GM10266 (cell line): Measurements from ENCODE around the gene ATP6V0C.

ENCODE experiments used
- DNase-seq: peaks from one replicate; pipeline ENCODE4 v3.0.0; 2012; ENCODE audit errors: extremely low spot score
- CTCF ChIP-seq: IDR thresholded peaks from 2 replicates; pipeline ENCODE4 v1.5.1; 2012; ENCODE audit warnings: mild to moderate bottlenecking, low read depth; ENCODE audit not compliant: control insufficient read depth, insufficient read depth; ENCODE audit errors: missing control alignments

Gene ATP6V0C

GRCh38 chr16:2508722-2509400, 4.9 kb upstream of the ATP6V0C start:
- DNase-seq: no peak
- TF ChIP-seq CTCF: no peak

- TF ChIP-seq CTCF: no peak
- no peak for DNase-seq
Observed at GRCh38 chr16:2511128-2511800, 2.5 kb upstream of the ATP6V0C start.

GRCh38 chr16:2511996-2512734, 1.6 kb upstream of the ATP6V0C start:
- DNase-seq: no peak
- TF ChIP-seq CTCF: no peak

GRCh38 chr16:2512735-2513404, 882 bp upstream of the ATP6V0C start:
- peak; percentile 30 for TF ChIP-seq CTCF
- no peak for DNase-seq

GRCh38 chr16:2514333-2515179, 804 bp downstream of the ATP6V0C start:
- no peak for TF ChIP-seq CTCF
- no peak for DNase-seq

- no peak for TF ChIP-seq CTCF
- DNase-seq: no peak
Observed at GRCh38 chr16:2515180-2515851, 1.6 kb downstream of the ATP6V0C start.
